Fibroblast of lung (primary cell): ENCODE data around the gene S100B.

Experiments
- EZH2 ChIP-seq: IDR thresholded peaks from 2 replicates; pipeline ENCODE4 v1.5.1; 2012; ENCODE audit warnings: low read length, control low read depth, mild to moderate bottlenecking; ENCODE audit errors: missing control alignments
- TF ChIP-seq, protein P1 (sequence below), 2 donors: IDR thresholded peaks in 1 of 2; conservative IDR thresholded peaks in 1 of 2; 1 replicate in 1 of 2; 2 replicates in 1 of 2; pipeline ENCODE4 v1.5.1; 2011 to 2012; ENCODE audit warnings: low read length in 2 of 2, control low read depth in 1 of 2, inconsistent platforms in 1 of 2, low read depth in 1 of 2, mild to moderate bottlenecking in 1 of 2

DNA sequence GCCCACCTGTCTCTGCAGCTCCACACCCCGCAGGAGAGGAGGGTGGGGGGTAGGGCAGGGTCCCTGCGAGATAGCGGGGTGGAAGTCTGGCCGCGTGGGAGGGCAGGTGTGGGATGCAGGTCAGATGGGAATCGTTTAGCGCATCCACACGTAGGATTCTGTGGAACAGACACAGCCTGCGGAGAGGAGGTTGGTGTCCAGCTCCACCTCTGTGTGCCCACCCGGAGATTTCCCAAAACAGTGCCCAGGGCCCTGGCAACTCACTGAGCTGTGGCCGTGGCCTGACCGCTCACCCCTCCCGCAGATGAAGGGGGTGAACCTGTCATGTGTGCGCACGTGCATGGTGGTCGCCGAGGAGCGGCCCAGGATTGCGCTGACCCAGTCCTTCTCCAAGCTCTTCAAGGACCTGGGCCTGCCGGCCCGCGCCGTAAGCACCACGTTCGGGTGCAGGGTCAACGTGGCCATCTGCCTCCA lies 46.9 kb downstream of the S100B start:
- TF ChIP-seq, protein P1, sequence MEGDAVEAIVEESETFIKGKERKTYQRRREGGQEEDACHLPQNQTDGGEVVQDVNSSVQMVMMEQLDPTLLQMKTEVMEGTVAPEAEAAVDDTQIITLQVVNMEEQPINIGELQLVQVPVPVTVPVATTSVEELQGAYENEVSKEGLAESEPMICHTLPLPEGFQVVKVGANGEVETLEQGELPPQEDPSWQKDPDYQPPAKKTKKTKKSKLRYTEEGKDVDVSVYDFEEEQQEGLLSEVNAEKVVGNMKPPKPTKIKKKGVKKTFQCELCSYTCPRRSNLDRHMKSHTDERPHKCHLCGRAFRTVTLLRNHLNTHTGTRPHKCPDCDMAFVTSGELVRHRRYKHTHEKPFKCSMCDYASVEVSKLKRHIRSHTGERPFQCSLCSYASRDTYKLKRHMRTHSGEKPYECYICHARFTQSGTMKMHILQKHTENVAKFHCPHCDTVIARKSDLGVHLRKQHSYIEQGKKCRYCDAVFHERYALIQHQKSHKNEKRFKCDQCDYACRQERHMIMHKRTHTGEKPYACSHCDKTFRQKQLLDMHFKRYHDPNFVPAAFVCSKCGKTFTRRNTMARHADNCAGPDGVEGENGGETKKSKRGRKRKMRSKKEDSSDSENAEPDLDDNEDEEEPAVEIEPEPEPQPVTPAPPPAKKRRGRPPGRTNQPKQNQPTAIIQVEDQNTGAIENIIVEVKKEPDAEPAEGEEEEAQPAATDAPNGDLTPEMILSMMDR (conservative IDR thresholded peaks at IDR 0.05 in 1 of 2, IDR thresholded peaks at IDR 0.05 in 1 of 2; ENCODE audit: low read depth in 1 of 2, low read length in 2 of 2): no peak
- TF ChIP-seq EZH2: no peak
